Measurements from ENCODE around the gene TNPO1.
A peak's percentile ranks its signal among the peaks of the same experiment; 100 is the strongest.
"Not testable (repeated sequence)": the region's sequence is repeated elsewhere in the genome, so short reads cannot be mapped to it uniquely, and the experiment has no call there.

Gene TNPO1

GRCh38 chr5:72854419-72854818 lies 38.0 kb downstream of the TNPO1 start:
- DNase-seq (ENCODE audit: low spot score), result no peak

- no peak for DNase-seq (ENCODE audit: low spot score)
Measured at GRCh38 chr5:72855821-72856220, 39.4 kb downstream of the TNPO1 start.

GRCh38 chr5:72857396-72857795 lies 40.9 kb downstream of the TNPO1 start:
- no peak for DNase-seq (ENCODE audit: low spot score)

- DNase-seq (ENCODE audit: low spot score), result no peak
Measured at GRCh38 chr5:72859127-72859526, 42.7 kb downstream of the TNPO1 start.

DNA sequence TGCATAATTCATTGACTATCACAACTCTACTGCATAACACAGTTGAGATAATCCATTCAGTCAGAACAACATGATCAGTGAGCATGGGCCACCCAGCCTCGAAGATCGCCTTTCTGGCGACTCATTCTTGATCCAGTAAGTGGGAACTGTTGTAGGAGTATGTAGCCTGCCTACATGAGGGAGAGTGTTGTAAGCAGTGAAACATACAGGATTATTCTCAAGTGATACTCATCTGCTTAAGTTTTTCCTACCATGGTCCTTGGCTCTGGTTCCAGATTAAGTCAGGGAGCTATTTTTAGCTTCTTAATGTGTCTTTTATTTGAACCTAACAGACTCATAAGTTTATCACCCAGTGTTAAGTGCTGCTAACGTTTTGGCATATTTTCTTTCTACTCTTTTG lies 44.0 kb downstream of the TNPO1 start:
- DNase-seq (ENCODE audit: low spot score), result no peak

DNA sequence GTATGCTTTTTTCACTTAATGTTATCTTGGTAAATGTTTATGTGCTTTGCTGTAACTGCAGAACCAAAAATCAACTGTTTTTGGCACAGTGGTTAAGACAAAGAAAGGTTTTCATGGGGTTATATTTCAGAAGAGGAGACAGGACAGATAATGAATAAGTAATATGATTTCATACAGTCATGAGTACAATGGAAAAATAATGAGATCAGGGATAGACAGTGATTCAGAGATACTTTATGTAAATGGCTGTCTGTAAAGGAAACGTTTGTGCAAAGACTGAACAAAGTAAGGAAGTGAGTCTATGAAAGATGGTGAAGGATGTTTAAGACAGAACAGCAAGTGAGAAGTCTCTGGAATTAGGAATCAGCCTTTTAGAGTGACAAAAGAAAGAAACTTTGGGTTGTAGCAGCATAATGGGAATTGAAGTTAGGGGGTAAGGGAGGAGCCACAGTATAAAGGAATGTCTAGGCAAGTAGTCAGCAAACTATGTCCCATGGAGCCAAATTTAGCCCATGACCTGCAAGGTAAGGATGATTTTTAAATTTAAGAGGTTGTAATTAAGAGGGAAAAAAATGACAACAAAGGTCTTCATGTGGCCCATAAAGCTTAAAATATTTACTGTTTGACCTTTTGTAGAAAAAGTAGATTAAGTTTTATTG lies 55.0 kb downstream of the TNPO1 start:
- DNase-seq (ENCODE audit: low spot score), result no peak

- peak; percentile 74 for DNase-seq (ENCODE audit: low spot score)
Measured at GRCh38 chr5:72878854-72879253, 62.4 kb downstream of the TNPO1 start.

DNA sequence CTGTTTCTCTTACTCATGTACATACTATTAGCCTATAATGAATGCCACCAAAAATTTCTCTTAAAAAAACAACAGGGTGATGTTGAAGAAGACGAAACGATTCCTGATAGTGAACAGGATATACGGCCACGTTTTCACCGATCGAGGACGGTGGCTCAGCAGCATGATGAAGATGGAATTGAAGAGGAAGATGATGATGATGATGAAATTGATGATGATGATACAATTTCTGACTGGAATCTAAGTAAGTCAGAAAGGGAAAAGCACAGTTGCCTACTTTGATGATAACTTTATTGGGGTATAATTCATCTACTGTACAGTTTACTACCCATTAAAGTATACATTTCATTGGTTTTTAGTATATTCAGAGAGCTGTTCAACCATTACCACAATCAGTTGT lies 66.5 kb downstream of the TNPO1 start:
- DNase-seq (ENCODE audit: low spot score), result no peak

GRCh38 chr5:72883850-72884249 lies 67.4 kb downstream of the TNPO1 start:
- DNase-seq (ENCODE audit: low spot score), result no peak

- DNase-seq (ENCODE audit: low spot score), result no peak
Measured at GRCh38 chr5:72884892-72885291, 68.4 kb downstream of the TNPO1 start.

GRCh38 chr5:72885824-72886223 lies 69.4 kb downstream of the TNPO1 start:
- no peak for DNase-seq (ENCODE audit: low spot score)

DNA sequence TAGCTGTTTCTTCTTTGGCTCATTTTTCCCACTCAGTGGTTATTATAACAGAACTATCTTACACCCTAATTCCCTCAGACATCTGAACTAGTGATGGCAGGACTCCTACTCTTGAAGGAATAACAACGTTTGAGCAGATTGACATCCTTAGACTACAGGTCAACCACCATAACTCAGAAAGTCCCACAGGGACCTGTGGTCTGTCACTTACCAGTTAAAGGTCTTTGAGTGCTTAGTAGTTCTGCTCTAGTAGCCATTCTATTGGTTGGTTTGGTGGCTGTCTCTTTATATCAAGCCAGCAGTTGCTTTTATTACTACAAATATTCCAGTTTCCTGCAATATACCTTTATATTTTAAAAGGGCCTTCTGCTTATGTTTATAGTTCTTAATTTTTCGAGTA lies 72.1 kb downstream of the TNPO1 start:
- DNase-seq (ENCODE audit: low spot score), result no peak

GRCh38 chr5:72889324-72889723 lies 72.9 kb downstream of the TNPO1 start:
- no peak for DNase-seq (ENCODE audit: low spot score)

DNA sequence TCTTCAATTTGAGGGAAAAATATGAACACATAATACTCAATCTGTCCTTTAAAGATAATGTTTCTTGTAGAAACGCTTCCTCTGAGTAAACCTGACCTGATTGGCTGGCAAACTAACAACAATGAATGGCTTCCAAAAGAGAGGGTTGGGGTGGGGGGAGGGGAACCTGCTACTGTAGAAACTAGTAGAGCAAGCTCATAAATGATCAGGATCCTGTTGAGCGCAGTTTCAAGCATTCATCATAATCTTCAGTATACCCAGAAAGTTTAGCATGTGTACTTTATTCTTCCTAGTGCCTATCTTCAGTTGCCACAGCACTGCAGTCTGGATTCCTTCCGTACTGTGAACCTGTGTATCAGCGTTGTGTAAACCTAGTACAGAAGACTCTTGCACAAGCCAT lies 76.4 kb downstream of the TNPO1 start:
- DNase-seq (ENCODE audit: low spot score), result no peak

DNA sequence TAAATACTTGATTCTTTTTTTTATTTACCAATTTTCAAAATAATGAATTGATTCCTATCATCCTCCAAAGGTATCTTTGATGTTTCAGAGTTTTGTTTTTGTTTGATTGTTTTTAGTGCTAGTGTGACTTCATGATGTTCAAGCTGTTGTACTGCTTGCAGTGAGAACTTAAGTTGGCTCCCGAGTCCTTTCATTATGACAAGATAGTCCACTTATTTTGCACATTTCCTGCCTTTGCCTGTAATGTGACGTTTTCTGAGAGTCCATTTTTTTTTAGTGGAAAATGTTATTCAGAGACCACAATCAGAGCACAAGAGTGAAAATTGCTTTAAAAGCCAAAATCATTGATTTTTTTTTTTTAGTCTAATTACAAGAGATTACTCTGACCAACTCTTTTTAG lies 79.3 kb downstream of the TNPO1 start:
- DNase-seq (ENCODE audit: low spot score), result no peak

DNA sequence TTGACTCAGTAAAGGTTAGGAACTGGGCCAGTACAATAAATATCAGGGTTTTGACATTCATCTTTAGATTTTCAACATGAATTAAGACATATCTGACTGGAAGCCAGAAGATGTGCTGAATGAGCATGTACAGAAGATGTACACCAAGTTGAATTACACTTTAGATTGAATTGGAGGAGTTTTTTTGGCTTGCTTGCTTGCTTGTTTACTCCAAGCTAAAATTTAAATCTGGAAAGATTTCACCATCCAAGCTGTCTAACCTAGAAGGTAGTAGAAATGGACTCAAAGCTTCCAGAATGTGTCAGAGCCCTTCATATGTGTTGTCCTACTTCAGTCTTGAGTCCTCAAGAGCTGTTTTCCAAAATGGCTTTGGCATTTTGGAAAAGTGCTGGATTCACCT lies 90.3 kb downstream of the TNPO1 start:
- DNase-seq (ENCODE audit: low spot score), result no peak

DNA sequence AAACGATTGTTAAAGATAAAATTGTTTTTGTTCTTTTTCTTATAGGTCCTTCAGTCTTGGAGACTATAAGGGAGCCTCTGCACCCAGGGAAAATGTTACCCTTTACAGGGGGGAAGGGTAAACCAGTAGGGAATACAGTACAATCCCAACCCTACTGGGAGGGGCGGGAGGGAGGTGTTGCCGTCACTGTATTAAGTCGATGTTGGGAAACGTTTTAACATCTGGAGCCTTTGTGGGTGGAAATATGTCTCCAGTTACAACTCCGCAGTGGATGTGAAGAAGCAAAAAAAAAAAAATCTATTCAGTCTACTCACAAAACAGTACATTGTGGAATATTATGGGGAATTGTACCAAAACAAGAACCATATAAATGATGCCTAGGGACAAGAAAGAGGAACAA lies 92.2 kb downstream of the TNPO1 start:
- DNase-seq (ENCODE audit: low spot score), result no peak

GRCh38 chr5:72917371-72917776 lies 100.9 kb downstream of the TNPO1 start:
- no peak for DNase-seq (ENCODE audit: low spot score)

DNA sequence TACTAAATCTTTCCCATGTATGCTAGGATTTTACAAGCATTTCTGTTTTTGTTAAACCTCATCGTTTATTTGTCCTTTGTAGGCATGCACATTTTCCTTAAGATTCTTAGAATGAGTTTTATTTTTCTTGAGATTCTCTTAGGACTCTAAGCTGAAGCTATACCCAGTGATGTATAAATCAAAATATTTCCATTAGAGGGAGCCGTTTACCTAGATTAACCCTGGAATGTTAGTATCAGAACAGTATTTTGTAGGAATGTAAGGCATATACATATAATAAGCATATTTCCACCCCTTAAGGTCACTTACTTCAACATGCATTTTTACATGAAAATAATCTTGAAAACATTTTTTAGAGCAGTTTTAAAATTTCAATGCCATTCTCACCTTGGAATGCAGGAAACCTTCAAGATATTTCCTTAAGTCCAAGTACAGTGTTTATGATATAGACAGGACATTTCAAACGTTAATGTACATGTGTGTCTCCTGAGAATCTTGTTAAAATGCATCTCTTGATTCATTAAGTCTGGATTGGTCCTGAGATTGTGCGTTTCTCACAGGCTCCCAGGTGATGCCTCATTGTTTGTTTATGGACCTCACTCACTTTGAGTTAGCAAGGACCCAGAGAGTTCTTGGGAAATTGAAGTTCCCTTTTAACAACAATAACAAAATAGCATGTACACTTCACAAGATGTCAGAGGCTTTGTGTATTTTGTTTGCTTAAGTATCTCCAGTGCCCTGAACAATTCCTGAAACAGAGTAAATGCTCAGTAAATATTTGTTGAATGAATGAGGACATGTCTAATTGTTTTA lies 104.4 kb downstream of the TNPO1 start:
- DNase-seq (ENCODE audit: low spot score), result no peak

GRCh38 chr5:72921886-72922285 lies 105.4 kb downstream of the TNPO1 start:
- no peak for DNase-seq (ENCODE audit: low spot score)

DNA sequence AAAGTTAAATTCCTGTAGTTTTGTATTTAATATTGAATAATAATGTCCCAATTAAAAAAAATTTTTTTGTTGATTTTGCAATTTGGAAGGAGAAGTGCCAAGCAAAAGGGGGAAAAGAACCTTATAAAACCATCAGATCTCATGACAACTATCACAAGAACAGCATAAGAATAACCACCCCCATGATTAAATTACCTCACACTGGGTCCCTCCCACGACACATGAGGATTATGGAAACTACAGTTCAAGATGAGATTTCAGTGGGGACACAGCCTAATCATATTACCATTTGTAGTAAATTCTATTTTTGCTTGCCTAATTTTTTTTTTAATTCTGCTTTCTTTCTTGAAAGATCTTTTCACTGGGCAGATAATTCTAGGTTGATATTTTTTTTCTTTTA lies 106.0 kb downstream of the TNPO1 start:
- DNase-seq (ENCODE audit: low spot score), result no peak

DNA sequence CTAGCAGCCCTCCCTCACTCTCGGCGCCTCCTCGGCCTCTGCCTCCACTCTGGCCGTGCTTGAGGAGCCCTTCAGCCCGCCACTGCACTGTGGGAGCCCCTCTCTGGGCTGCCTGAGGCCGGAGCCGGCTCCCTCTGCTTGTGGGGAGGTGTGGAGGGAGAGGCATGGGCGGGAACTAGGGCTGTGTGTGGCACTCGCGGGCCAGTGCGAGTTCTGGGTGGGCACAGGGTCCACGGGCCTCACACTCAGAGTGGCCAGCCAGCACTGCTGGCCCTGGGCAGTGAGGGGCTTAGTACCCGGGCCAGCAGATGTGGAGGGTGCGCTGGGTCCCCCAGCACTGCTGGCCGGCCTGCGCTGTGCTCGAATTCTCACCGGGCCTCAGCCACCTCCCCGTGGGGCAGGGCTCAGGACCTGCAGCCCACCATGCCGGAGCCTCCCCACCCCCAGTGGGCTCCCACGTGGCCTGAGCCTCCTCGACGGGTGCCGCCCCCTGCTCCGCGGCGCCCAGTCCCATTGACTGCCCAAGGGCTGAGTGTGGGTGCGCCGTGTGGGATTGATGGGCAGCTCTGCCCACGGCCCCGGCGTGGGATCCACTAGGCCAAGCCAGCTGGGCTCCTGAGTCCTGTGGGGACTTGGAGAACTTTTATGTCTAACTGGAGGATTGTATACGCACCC lies 109.0 kb downstream of the TNPO1 start:
- no peak for DNase-seq (ENCODE audit: low spot score)

DNA sequence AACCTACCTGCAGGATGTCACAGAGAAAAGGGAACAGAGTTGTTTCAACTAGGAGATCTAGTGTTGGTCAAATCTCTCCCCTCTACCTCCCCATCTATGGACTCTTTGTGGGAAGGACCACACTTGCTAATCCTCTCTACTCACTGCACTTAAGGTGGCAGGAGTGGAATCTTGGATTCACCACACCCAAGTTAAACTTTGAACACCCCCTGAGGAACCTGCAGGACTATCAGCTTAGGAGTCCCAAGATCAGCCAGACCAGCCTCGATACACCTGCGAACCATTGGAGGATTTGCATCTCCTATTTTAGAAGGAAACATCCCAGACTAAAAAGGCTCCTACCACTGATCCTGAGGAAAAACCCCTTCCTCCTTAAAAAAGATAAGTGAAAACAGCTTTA lies 116.2 kb downstream of the TNPO1 start:
- not testable (repeated sequence) for DNase-seq (ENCODE audit: low spot score)

All from pons (tissue), 1 donor.